Measurements from ENCODE around the gene QSOX2.

Gene QSOX2

DNA sequence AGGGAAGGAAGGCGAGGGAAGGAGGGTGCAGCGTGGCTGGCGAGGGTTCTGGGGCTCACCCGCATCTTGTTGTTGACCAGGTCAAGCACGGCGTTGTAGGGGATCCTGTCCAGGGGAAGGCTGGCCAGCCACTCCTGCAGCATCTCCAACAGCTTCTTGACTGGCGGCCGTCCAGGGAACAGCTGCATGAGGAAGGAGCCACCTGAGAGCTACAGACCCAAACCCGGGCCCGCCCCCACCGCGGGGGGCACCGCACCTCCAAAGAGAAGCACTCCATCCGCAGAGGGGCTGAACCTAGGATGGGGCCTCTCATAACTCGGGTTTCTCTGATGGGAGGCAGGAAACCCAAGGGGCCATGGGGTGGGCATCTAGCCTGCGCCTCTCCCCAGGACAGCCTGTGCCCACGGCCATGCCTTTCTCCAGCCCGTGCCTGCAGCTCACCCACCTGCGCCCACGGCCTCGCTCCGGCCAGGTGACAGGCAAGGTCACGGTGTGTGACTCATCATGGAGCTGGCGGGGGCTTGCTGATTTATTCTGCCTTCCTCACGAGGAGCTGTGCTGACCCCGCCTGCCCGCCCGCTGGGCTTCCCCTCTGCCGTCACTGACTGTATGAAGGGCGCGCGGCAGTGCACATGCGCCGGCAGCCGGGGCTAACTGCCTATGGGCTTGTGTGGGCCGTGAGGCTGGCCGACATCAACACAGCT, 28.9 kb downstream of the QSOX2 start:
- DNase-seq = no peak

DNA sequence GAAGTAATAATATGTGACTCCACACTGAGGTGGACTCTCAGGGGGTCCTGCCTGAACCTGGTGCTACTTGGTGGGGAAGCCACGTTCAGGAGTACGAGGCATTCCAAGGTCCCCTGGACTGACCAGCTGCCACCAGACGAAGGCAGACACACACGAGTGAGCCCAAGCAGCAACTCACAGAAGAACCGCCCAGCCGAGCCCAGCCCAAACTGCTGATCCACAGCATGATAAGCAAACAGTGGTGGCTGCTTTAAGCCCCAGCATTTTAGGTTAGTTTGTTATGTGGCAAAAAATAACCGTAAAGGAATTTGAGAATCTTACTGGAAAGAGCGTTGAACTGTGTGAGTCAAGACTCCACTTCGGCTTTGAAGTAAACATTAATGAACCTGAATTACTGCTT, 31.9 kb downstream of the QSOX2 start:
- no peak for DNase-seq

DNA sequence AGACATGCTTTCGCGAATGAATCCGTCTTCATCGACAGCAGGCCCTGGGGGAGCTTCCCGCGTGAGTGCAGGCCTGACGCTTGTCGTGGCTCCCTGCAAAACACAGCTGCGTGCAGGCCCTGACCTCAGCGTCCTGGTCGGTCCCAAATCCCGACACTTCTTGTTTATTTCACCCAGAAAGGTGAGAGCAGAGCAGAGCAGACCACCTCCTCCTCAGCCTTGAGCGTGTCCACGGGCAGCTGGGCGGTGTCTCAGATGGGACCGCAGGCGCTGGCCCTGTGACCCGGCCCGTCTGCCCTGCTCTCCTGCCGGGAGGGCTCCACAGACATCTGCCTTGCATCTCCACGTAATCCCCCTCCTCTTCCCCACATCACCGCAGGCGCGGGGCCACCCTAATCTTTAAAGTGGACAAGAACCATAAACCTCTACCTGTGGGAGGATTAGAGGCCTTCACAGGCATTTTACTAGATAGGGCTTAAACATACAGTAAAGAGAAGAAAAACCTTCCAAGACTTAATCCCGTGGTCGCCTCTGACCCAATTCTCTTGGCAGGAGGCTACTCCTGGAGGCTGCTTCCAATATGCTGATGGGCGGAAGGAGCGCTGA, 33.2 kb downstream of the QSOX2 start:
- no peak for DNase-seq

DNA sequence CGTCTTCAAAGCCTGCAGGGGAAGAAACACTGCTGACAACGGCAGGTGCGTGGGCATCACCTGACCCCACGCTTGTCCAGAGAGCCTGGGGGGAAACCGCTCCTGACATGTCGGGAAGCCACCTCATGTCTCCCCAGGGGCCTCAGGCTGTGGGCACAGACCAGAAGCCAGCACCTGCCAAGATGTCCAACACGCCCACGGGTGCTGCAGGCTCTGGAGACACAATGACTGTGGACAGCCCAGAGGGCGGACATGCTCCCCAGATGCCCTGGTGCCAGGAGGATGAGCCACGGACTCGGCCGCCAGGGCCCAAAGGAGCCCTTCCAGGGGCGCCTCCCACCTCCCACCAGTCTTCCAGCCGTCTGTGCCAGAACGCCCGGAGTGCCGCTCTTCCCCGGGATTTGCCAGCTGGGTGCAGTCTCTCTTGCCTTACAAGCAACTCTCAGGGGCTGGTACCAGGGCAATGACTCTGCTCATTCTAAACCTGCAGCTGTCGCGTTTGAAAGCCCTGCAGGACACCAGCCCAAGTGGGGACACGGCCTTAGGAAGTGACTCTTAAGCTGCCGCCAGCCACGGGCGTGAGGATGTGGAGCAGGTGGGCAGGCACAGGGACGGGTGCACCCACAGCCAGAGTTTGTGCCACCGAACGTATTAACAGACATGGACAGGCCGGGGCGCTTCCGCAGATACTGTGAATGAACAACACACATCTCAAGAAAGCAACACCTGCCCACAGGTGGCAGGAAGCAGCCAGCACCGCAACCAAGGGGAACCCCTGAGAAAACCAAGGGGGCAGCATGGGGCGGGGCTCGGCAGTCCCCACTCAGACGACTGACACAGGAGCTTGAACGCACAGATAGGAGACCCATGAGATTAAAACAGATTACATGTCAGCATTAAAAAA, 33.9 kb downstream of the QSOX2 start:
- no peak for DNase-seq

DNA sequence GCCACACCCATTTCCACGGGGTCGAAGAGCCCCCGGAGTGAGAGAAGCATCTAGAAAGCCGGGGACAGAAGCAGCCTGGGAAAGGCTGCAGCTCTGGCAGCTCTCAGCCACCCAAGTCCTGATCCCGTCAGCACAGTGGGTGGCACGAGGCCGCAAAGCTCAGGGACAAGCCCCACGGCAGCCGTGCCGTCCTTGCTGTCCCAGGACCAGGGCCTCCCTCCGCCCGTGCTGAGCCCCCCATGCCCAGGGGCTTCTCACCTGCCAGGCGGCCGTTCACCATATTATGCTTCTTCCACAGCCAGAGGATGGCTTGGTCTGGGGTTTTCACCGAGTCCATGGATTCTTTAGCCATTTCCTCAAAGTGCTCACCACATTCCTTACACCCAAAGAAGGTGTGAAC, 34.6 kb downstream of the QSOX2 start:
- no peak for DNase-seq

DNA sequence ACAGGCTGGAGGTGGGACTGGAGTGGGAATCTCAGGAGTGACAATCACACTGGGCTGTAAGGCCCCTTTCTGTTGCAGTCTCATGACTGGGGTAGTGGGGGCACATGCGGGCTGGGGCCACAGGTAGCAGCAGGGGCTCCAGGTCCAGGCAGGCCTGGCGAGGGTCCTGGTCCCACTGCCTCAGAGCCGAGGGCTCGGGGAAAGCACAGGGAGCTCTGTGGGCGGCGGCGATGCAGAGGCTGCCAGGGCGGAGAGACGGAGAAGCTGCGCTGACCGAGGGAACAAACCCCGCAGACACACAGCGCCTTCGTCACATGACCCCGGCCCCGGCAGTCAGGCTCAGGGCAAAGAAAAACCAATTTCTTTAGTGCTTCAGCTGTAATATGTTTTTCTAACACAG, 35.3 kb downstream of the QSOX2 start:
- DNase-seq = no peak

DNA sequence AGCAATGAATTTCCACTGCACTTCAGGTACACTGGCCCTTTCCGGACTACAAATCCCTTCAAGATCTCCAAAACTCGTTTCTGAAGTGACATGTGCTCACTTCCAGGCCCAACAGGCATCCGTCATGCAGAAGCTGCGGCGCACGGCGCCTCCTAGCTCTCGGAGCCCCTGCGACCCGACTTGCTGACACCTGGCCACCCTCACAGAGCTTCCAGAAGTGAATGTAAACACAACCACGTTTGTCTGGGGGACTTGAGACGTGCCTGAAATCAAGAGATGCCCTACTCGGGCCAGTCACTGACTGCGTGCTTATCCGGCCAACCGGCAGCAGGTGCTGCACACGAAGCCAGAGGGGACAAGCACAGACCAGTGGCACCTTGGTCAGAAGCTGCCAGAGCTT, 35.8 kb downstream of the QSOX2 start:
- DNase-seq = no peak

DNA sequence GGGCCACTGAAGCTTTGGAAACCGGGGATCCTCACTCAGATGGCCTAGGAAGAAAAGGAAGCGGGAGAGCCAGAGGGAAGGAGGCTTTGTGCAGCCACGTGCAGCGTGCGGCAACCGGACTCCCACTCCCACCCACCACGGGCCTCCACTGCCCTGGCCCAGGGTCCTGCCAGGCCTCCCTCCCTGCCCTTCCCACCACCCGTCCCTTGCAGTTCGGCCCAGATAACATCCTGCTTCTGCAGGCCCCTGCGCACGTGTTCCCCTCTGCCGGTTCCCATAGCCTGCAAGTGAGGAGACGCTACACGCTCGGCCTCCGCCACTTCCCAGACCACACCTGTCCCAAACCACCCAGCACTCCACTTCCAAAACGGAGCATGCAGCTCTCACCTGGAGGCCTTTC, 36.4 kb downstream of the QSOX2 start:
- no peak for DNase-seq

DNA sequence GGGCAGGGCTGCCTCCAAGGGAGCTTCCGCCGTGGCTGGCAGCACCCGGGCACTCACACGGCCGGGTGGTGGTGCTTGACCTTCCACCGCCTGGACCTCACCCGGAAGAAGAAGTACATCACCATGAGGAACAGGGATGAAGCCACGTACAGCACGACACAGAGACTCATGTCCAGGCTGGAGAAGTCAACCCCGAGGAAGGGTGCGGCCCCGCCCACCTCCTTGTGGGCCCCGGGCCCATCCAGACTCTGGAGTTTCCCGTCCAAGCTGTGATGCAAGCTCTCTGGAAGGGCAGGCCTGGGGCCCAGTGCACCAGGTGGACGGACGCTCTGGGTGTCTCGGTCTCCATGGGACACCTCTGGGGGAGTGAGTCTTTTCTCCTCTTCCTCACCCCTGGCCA, 36.9 kb downstream of the QSOX2 start:
- no peak for DNase-seq

DNA sequence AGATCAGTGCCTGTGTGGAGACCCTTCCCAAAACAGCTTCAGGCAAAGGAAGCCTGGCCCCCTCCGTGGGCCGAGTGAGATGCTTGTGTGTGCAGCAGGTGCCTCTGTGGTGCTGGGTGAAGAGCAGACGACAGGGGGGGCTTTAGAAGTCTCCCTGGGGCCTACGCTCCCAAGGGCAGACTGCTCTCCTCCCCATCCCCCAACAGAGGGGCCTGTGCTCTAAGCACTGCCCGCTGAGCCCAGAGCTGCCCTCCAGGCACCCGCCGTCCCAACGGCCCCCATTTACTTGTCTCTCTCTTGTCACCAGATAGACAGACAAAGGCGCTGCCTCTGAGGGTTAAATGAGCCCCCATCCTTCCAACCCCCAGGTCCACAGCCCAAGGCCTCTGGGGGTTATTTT, 38.0 kb downstream of the QSOX2 start:
- no peak for DNase-seq

DNA sequence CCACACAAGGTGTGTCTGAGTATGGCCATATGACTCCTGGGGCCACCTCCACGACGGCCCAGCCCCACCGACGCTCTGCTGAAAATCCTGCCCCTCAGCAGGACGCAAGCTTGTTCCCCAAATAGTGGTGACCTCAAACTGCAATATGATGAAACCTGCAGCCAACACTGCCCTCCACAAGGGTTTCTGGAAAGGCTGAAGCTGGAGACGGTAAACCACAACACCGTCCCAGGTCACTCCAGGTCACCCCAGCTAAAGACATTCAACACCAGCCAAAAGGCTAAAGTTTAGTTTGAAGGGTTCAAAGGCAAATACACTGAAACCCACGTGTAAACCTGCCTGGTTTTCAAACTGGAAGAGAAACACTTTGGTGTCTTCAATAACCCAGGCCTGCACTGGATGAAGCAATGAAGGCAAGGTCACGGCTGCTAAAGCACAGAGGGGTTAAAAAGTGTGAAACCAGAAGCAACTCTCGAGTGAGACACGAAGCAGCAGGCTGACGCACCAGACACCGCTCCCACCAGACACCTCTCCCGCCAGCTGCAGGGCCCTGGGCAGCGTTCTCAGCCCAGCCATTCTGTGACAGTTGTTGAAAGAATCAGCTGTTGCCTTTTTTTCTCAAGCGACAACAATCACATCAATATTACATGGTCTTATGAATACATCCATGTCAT, 38.9 kb downstream of the QSOX2 start:
- DNase-seq = no peak

DNA sequence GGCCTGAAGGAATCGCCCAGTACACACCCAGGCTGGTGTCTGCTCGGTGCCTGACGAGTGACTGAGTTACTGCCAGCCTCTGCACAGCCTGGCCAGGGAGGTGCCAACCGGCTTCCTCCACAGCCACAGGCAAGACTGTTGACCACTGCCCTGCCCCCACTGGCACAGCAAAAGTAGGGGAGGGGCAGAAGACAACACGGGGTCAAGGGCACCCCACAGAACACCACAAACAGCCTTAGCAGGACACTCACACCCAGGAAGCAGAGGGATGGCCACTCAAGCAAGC, 40.0 kb downstream of the QSOX2 start:
- no peak for DNase-seq

DNA sequence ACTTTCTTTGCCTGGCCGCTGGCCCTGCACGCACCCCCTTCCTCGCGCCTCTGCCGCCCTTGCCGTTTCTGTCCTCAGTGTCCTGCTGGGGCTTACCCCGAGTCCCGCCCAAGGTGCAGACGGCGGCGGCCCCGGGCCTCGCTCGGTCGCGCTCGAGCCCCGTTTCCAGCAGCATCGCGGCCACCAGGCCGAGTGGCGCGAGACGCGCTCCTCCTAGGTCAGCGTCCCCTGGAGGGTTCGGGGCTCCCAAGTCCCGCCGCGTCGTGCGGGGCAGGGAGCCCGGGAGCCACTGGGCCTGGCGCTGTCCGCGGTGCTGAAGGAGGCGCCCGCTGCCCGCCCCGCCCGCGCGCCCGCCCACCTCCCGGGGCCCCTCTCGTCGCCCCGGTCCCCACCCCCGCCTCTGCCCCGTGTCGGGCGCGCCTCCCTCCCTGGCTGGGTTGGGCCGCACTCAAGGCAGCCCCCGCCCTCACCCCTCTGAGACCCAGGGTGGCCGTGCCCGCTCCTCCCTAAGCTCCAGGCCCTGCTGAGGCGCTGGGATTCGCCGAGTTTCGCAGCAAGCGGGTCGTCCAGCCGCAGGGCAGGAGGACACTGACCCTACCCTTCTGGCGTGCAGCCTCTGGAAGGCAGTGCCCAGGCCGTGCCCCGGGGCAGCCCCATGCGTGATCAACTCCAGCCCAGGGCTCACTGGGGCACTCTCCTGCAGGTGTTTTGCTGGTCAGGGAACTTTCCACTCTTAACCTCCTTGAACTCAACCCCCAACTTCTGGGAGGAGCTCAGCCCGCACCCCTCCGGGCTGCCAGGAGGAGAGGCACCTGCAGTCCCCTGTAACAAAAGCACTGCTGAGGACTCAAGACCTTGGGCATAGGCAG, 40.5 kb downstream of the QSOX2 start, which contains the start of gene LHX3:
Gene LHX3, minus strand, starts transcription at position 291 of the 869 bp plus-strand sequence. Its CDS starts 116 bp downstream, at position 175.
- DNase-seq = no peak

DNA sequence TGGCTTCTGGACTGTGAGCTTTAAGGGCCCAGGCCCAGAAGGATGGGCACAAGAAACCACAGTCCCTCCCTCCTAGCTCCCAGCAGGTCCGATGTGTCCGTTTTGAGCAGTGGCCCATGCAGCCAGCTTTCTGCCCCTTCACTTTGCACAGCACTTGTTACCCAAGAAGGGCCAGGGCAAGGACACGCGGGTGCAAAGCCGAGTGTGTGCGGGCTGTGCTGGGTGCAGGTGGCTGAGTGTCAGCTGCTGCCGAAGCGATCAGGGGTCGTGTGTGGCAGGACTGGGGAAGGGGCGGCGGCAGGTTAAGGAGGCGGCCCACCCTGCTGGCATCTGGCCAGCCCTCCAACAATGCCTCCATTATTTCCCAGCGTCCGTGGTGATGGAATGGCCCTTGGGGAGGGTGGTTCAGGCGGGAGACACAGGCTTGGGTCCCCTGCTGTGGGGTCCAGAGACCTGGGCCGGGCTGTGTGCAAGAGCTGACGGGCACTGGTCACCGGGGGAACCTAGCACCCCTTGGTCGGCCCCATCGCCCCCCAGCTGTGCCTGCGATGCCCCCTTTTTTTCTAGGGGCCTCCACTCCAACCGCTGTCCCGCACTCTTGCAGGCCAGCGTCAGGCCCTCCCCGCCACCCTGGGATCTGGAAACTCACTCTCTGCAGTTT, 41.3 kb downstream of the QSOX2 start:
- no peak for DNase-seq

DNA sequence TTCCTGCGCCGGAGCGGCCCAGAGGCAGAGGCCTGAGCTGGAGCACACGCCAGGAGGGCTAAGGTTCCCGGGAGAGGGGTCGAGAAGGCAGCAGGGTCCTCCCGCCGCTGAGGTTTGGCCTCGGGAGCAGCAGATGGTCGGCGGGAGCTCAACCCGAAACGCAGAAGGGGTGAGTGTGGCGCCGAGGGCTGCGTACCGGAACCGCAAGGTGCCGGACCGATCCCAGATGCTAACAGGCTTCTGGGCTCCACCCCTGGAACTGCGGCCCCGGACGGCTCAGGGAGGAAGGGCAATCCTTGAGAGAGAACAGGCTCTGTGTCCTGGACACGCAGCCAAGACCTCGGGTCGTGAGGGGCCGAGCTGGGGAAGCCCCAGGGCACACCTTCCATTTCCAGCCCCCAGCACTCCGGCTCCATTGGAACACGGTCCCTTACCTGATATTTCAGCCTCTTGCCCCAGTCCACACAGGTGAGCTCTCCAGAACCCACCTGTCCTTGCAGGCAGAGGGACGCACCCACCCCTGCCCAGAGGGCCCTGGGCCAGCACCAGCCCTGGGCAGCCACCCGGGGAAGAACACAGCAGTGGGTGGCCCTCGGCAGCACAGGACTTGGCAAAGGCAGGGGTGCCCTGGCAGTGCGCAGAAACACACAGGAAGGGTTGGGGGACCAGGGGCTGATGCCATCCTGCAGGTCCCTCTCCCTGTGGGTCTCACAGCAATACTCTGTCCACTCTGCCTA, 42.0 kb downstream of the QSOX2 start:
- DNase-seq = no peak

DNA sequence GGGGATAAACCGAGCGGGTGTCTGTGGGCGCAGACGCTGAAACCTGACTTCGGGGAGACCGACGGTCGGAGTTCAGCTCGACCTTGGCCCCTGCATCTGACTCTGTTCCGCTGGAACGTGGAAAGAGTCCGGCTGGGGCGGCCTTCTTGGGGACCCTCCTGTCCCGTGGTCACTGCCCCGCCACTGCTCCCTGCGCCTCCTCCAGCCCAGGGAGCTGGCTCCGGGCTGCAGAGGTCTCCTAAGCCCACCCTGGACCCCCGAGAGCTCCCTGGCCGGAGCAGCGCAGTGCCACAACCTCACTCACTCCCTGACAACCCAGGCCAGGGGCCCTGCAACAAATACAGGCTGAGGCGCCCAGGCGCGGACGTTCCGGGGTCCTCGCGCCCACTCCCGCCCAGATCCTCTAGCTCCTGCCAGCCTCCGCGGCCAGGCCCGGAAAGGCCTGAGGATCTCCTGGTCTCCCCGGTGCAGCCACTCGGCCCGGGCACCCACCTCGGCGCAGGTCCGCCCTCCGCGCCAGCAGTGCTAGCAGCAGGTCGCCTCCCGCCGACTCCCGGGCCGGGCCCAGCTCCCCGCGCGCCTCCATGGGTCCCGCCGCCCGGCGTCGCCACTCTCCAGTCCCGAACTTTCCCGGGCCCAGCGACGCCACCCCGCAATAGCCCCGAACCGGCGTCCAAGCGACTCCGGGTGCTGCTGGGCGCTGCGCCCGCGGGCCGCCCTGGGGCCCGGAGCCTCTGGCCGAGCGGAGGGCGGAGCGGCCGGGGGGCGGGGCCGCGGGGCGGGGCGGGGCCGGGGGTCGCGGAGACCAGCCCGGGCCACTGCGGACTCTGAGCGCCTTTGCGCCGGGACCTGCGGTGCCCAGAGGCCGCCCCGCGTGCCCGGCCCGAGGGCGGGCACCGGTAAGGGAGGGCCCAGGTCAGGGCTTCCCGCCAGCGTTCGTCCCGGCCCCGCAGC, 42.9 kb downstream of the QSOX2 start:
- DNase-seq = no peak

DNA sequence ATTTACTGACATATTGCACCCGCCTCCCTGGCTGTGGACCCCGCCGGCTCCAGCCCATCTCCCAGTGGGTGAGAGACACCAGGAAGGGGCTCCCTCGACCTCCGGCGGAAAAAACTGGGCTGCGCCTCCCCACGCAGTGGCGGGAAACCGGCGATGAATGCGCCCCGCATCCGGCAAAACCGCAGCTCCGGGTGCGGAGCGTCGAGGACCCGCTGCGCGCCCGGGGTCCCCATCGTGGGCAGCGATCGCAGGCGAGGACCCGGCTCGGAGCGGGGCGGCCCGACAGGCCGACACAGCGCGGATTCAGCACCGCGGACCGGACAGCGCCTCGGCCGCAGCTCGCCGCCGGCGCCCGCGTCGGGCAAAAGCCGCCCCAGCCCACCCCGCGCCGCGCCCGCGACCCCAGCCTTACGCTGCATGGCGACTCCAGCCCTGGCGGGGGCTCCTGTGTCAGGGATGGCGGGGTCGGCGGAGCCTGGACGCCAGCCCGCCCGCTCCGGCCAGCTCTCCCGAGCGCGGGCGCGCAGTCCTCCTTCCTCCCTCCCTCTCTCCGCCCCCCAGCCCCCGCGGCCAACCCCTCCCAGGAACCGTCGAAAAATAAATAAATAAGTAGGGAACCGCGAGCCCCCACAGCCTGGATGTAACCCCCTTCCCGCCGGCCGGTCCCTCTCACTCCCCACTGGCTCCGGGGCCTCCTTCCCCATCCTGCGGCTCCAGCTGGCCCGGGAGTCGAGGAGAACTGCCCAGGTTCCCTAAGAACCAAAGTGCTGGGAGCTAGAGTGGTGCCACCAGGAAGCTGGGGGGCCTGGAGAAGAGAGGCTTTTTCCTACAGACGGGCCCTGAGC, 43.8 kb downstream of the QSOX2 start:
- no peak for DNase-seq

DNA sequence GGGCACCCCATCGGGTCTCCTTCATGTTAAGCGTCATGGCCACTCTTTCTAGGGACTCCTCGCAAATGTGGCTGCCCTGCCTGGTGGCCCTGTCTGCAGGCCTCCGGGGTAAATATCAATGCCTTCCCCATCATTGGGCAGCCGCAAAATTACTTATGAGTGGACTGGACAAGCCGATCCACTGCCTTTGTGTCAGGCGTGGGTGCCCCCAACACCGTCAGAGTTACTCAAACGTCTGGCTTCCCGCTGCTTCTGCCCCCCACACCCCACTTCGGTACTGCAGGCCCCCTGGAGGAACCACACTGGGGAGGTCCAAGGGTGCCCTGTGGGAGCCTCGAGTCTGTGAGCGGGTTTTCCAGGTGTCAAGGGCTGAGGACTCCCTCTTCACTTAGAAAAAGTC, 44.4 kb downstream of the QSOX2 start:
- DNase-seq = no peak

DNA sequence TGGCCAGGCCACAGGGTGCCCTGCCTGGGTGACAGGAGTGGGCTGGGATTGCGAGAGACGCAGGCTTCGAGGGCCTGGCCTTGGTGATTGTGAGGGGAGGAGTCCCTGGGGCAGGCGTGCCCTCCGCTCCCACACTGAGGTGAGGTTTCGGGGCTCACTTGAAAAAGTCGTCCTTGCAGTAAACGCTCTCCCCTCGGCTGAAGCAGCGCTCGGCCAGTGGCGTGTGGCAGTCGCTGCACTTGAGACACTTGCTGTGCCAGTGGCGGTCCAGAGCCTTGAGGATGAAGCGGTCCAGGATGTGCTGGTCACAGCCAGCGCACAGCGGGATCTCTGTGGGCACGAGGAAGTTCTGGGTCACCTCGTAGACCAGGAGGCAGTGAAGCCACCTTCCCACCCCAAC, 45.2 kb downstream of the QSOX2 start:
- no peak for DNase-seq
